A549 (cell line): ENCODE results near the gene CSGALNACT2.

Experiments used
- JUN ChIP-seq, 2 experiments: fragments of >200 bp; sonication (Bioruptor Twin); formaldehyde crosslinking; IDR thresholded peaks; 2 replicates in 1 of 2; 3 replicates in 1 of 2; pipeline ENCODE4 v1.6.1; 2016 to 2017
- PHF8 ChIP-seq: fragments of 200-600 bp; sonication (generic); IDR thresholded peaks from 2 replicates; pipeline ENCODE4 v1.6.1; 2016; ENCODE audit warnings: low read depth, mild to moderate bottlenecking, antibody characterized with exemption, moderate library complexity, borderline replicate concordance

DNA sequence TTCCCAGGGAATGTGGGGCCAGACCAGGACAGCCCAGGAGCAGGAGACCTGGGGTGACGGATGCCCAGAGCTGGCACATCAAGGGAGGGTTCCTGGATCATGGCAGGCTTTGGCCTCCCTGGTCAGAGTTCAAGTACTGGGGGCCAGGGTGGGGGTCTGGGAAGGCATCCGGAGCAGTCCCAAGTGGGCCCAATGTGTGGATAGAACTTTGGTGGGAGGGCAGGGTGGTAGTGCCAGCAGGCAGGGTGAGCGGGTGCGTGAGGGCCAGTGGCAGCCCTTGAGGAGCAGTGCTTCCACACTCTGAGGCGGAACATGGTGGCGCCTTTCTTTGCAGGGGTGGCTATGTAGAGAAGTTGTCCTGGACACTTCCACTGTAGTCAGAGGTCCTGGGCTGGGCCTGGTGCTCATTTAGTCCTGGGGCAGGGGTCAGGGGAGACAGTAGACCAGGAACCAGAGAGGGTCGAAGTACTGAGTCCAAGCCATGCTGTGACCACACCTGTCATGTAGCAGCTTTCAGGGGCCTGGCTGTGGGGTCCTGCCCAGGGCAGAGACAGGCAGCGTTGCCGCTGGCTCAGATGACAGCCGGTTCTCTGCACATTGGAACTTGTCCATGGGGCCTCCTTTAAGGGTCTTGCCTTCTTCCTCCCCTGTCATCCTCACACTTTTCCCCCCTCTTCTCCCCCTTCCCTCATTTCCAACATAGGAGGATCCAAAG lies 22.2 kb upstream of the CSGALNACT2 start:
- TF ChIP-seq PHF8 (no peak), JUN (IDR thresholded peaks at IDR 0.05) (no peak)
